ENCODE measurements around the gene ZNF185.

ZNF185 gene

GRCh38 chrX:152881289-152881688 lies 16.6 kb upstream of the ZNF185 start:
- Histone ChIP-seq H3K9me3 (ENCODE audit: severe bottlenecking) (no peaks in the 10 kb centered on the region), H3K4me3 (ENCODE audit: severe bottlenecking) (no peak overlapping the region), H3K27me3 (ENCODE audit: insufficient read depth, poor library complexity, severe bottlenecking) (no peaks in the 10 kb centered on the region), H3K4me1 (ENCODE audit: insufficient read depth, poor library complexity, severe bottlenecking) (peaks cover 7% of the 10 kb centered on the region), H3K27ac (ENCODE audit: poor library complexity, severe bottlenecking) (no peak overlapping the region), H3K36me3 (ENCODE audit: low read depth) (no peaks in the 10 kb centered on the region)
- TF ChIP-seq, protein P1, sequence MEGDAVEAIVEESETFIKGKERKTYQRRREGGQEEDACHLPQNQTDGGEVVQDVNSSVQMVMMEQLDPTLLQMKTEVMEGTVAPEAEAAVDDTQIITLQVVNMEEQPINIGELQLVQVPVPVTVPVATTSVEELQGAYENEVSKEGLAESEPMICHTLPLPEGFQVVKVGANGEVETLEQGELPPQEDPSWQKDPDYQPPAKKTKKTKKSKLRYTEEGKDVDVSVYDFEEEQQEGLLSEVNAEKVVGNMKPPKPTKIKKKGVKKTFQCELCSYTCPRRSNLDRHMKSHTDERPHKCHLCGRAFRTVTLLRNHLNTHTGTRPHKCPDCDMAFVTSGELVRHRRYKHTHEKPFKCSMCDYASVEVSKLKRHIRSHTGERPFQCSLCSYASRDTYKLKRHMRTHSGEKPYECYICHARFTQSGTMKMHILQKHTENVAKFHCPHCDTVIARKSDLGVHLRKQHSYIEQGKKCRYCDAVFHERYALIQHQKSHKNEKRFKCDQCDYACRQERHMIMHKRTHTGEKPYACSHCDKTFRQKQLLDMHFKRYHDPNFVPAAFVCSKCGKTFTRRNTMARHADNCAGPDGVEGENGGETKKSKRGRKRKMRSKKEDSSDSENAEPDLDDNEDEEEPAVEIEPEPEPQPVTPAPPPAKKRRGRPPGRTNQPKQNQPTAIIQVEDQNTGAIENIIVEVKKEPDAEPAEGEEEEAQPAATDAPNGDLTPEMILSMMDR (IDR thresholded peaks at IDR 0.05; ENCODE audit: poor library complexity, severe bottlenecking) = no peak
- DNase-seq (ENCODE audit: low spot score) (no peak), ATAC-seq (ENCODE audit: low read depth) (no peak)

GRCh38 chrX:152884171-152884570 lies 13.7 kb upstream of the ZNF185 start:
- H3K27ac ChIP-seq (ENCODE audit: poor library complexity, severe bottlenecking) = no peak overlapping the region
- H3K36me3 ChIP-seq (ENCODE audit: low read depth) = no peaks in the 10 kb centered on the region
- no peak overlapping the region for H3K4me3 ChIP-seq (ENCODE audit: severe bottlenecking)
- no peak for DNase-seq (ENCODE audit: low spot score)
- TF ChIP-seq, protein P1 (IDR thresholded peaks at IDR 0.05; ENCODE audit: poor library complexity, severe bottlenecking) = no peak
- H3K27me3 ChIP-seq (ENCODE audit: insufficient read depth, poor library complexity, severe bottlenecking) = no peaks in the 10 kb centered on the region
- no peak for ATAC-seq (ENCODE audit: low read depth)
- H3K9me3 ChIP-seq (ENCODE audit: severe bottlenecking) = no peaks in the 10 kb centered on the region
- peaks cover 2% of the 10 kb centered on the region for H3K4me1 ChIP-seq (ENCODE audit: insufficient read depth, poor library complexity, severe bottlenecking)

DNA sequence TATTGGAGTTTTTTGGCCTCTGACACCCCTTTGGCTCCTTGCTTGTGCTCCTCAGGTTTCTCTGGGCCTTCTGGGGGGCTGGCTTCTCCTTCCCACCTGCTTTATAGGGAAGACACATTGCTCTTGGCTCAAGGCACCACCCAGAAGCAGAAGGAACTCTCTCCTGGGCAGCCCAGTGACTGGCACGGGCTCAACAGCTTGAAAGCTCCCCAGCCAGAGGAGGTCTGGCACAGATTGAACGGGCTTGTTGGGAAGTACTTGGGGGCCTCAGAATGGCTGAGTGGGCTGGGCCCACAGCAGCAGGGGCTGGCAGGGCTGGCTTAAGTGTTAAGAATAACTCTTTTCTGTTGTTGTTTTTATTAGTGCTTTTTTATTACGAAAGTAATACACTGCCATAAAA lies 11.2 kb upstream of the ZNF185 start:
- TF ChIP-seq, protein P1 (IDR thresholded peaks at IDR 0.05; ENCODE audit: poor library complexity, severe bottlenecking) = no peak
- Histone ChIP-seq H3K9me3 (ENCODE audit: severe bottlenecking) (no peaks in the 10 kb centered on the region), H3K36me3 (ENCODE audit: low read depth) (no peaks in the 10 kb centered on the region), H3K4me3 (ENCODE audit: severe bottlenecking) (no peak overlapping the region), H3K27me3 (ENCODE audit: insufficient read depth, poor library complexity, severe bottlenecking) (no peaks in the 10 kb centered on the region), H3K4me1 (ENCODE audit: insufficient read depth, poor library complexity, severe bottlenecking) (no peaks in the 10 kb centered on the region), H3K27ac (ENCODE audit: poor library complexity, severe bottlenecking) (no peak overlapping the region)
- no peak for ATAC-seq (ENCODE audit: low read depth)
- DNase-seq (ENCODE audit: low spot score) = no peak

- Histone ChIP-seq H3K4me3 (ENCODE audit: severe bottlenecking) (no peak overlapping the region), H3K9me3 (ENCODE audit: severe bottlenecking) (no peaks in the 10 kb centered on the region), H3K27ac (ENCODE audit: poor library complexity, severe bottlenecking) (no peak overlapping the region), H3K4me1 (ENCODE audit: insufficient read depth, poor library complexity, severe bottlenecking) (peaks cover 32% of the 10 kb centered on the region), H3K36me3 (ENCODE audit: low read depth) (no peaks in the 10 kb centered on the region), H3K27me3 (ENCODE audit: insufficient read depth, poor library complexity, severe bottlenecking) (no peaks in the 10 kb centered on the region)
- DNase-seq (ENCODE audit: low spot score) (no peak), ATAC-seq (ENCODE audit: low read depth) (no peak)
- TF ChIP-seq, protein P1 (IDR thresholded peaks at IDR 0.05; ENCODE audit: poor library complexity, severe bottlenecking) = no peak
Observed at GRCh38 chrX:152892499-152892898, 5.4 kb upstream of the ZNF185 start.

DNA sequence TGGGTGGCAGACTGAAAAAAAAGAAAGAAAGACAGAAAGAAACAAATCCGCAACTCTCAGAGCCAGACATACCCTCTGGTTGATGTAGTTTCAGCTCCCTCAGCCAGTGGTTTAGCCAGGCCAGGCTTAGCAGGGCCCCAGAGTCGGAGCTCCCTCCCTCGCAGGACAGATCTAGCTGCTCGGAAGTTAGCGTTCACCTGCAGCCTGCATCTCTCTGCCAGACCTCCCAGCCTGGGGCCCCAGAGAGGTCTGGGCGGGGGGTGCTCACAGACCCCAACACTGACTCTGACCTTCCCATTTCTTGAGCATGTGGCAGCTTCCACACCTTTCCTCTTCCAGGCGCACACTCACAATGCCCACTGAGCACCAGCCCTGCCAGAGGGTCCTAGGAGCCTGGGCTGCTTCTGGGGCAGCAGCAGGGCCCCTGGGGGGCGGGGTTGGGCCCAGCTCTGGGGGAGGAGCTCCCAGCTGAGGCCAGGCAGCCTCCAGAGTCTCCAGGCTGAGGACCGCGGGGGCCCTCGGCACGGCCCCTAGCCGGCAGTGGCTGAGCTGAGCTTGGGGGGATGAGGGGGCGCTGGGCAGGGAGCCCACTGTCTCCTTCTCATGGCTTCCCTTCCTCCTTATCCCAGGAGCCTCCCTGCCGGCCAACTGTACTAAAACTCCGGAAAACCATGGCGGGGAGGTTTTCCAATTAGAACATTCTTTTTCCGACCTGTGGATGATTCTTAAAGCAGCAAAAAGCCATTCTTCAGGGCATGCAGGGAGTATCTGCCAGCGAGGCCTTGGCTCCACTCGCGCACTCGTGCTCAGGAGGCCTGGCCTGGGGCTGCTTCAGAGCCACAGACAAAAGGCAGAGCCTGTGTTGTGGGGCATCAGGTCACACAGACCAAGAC lies 4.6 kb upstream of the ZNF185 start:
- Histone ChIP-seq H3K36me3 (ENCODE audit: low read depth) (no peaks in the 10 kb centered on the region), H3K4me3 (ENCODE audit: severe bottlenecking) (no peak overlapping the region), H3K27me3 (ENCODE audit: insufficient read depth, poor library complexity, severe bottlenecking) (no peaks in the 10 kb centered on the region), H3K4me1 (ENCODE audit: insufficient read depth, poor library complexity, severe bottlenecking) (peaks cover 32% of the 10 kb centered on the region), H3K9me3 (ENCODE audit: severe bottlenecking) (no peaks in the 10 kb centered on the region), H3K27ac (ENCODE audit: poor library complexity, severe bottlenecking) (no peak overlapping the region)
- no peak for DNase-seq (ENCODE audit: low spot score)
- no peak for ATAC-seq (ENCODE audit: low read depth)
- TF ChIP-seq, protein P1 (IDR thresholded peaks at IDR 0.05; ENCODE audit: poor library complexity, severe bottlenecking) = no peak

Measured in RWPE2 (cell line).